ENCODE measurements around the gene CNTNAP2. TPM values are rescaled to one million over a fixed set of nuclear protein-coding genes. Genes with fewer than 3 reads are reported as not detected.
"Not testable (repeated sequence)": the region's sequence is repeated elsewhere in the genome, so short reads cannot be mapped to it uniquely, and the experiment has no call there.

Gene CNTNAP2
- total RNA-seq, 4 donors from 2014 or later = 0.29 to 0.88 (median 0.33) TPM; not detected in 1

DNA sequence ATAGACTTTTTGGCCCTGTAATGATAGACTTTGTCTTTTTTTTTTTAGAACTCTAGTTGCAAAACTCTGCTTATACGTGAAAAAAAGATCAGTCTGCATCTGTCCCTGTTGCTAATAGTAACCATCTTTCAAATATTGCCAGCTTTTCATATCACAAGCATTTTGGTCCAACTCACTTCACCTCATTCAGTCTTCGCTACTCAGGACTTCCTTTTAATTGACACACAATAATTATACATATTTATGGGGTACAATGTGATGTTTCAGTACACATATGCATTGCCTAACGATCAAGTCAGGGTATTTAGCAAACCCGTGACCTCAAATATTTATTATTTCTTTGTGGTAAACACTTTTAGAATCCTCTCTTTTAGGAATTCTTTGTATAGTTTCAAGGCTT is 1606.9 kb downstream of the CNTNAP2 start:
- no peak overlapping the region for H3K4me3 ChIP-seq (replicated peaks in 1 of 3)
- H3K27ac ChIP-seq = no peak overlapping the region
- no peak for DNase-seq
- 87 to 89% methylated on average over 4 of the region's 4 CpGs for WGBS, 2 donors
- intact Hi-C loops (cut with DNase I) = no loop called here
- H3K36me3 ChIP-seq = no peaks in the 10 kb centered on the region
- no peaks in the 10 kb centered on the region for H3K27me3 ChIP-seq
- H3K9me3 ChIP-seq = no peaks in the 10 kb centered on the region
- no peaks in the 10 kb centered on the region for H3K4me1 ChIP-seq
- TF ChIP-seq, protein P1, sequence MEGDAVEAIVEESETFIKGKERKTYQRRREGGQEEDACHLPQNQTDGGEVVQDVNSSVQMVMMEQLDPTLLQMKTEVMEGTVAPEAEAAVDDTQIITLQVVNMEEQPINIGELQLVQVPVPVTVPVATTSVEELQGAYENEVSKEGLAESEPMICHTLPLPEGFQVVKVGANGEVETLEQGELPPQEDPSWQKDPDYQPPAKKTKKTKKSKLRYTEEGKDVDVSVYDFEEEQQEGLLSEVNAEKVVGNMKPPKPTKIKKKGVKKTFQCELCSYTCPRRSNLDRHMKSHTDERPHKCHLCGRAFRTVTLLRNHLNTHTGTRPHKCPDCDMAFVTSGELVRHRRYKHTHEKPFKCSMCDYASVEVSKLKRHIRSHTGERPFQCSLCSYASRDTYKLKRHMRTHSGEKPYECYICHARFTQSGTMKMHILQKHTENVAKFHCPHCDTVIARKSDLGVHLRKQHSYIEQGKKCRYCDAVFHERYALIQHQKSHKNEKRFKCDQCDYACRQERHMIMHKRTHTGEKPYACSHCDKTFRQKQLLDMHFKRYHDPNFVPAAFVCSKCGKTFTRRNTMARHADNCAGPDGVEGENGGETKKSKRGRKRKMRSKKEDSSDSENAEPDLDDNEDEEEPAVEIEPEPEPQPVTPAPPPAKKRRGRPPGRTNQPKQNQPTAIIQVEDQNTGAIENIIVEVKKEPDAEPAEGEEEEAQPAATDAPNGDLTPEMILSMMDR (IDR thresholded peaks at IDR 0.05) = no peak
- TF ChIP-seq POLR2A (IDR thresholded peaks at IDR 0.05) = no peak

DNA sequence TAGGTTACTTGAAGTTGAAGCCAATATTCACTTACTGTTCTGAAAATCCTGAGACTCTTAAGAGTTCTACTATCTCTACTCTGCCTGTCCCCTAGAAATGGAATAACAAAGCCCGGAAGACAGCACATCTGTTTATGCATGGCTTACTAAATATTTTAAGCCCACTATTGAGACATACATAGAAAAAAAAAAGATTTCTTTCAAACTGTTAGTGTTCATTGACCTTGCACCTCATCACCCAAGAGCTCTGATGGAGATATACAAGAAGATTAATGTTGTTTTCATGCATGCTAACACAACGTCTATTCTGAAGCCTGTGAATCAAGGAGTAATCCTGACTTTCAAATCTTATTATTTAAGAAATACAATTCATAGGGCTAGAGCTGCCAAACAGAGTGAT is 1614.7 kb downstream of the CNTNAP2 start:
- no peak for DNase-seq
- Histone ChIP-seq H3K4me3 (replicated peaks in 1 of 3) (no peak overlapping the region), H3K9me3 (no peaks in the 10 kb centered on the region), H3K27me3 (no peaks in the 10 kb centered on the region), H3K36me3 (no peaks in the 10 kb centered on the region), H3K4me1 (no peaks in the 10 kb centered on the region), H3K27ac (no peak overlapping the region)
- intact Hi-C loops (cut with DNase I) = no loop called here
- TF ChIP-seq, protein P1 (IDR thresholded peaks at IDR 0.05) = no peak
- TF ChIP-seq POLR2A (IDR thresholded peaks at IDR 0.05) = no peak
- 57 to 74% methylated on average over 2 of the region's 2 CpGs for WGBS, 2 donors

DNA sequence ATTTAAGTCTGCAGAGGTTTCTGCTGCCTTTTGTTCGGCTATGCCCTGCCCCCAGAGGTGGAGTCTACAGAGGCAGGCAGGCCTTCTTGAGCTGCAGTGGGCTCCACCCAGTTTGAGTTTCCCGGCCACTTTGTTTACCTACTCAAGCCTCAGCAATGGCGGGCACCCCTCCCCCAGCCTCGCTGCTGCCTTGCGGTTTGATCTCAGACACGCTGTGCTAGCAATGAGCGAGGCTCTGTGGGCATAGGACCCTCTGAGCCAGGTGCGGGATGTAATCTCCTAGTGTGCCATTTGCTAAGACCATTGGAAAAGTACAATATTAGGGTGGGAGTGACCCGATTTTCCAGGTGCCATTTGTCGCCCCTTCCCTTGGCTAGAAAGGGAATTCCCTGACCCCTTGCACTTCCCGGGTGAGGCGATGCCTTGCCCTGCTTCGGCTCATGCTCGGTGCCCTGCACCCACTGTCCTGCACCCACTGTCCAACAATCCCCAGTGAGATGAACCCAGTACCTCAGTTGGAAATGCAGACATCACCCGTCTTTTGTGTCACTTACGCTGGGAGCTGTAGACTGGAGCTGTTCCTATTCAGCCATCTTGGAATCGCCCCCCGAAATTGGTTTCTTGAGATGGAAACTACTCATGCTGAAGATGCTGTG is 1621.1 kb downstream of the CNTNAP2 start:
- H3K9me3 ChIP-seq; intact Hi-C loops (cut with DNase I); DNase-seq; H3K36me3 ChIP-seq; H3K27ac ChIP-seq; H3K27me3 ChIP-seq; H3K4me3 ChIP-seq (replicated peaks in 1 of 3); H3K4me1 ChIP-seq: not testable (repeated sequence)
- 93 to 99% methylated on average over 12 to 18 of the region's 18 CpGs for WGBS, 2 donors

GRCh38 chr7:147742301-147742700 is 1625.7 kb downstream of the CNTNAP2 start:
- H3K27ac ChIP-seq = no peak overlapping the region
- WGBS, 2 donors = 93% methylated on average over 3 of the region's 3 CpGs
- no peaks in the 10 kb centered on the region for H3K9me3 ChIP-seq
- no peaks in the 10 kb centered on the region for H3K4me1 ChIP-seq
- intact Hi-C loops (cut with DNase I) = no loop called here
- H3K27me3 ChIP-seq = no peaks in the 10 kb centered on the region
- no peak for DNase-seq
- TF ChIP-seq, protein P1 (IDR thresholded peaks at IDR 0.05) = no peak
- TF ChIP-seq POLR2A (IDR thresholded peaks at IDR 0.05) = no peak
- H3K4me3 ChIP-seq (replicated peaks in 1 of 3) = no peak overlapping the region
- no peaks in the 10 kb centered on the region for H3K36me3 ChIP-seq

DNA sequence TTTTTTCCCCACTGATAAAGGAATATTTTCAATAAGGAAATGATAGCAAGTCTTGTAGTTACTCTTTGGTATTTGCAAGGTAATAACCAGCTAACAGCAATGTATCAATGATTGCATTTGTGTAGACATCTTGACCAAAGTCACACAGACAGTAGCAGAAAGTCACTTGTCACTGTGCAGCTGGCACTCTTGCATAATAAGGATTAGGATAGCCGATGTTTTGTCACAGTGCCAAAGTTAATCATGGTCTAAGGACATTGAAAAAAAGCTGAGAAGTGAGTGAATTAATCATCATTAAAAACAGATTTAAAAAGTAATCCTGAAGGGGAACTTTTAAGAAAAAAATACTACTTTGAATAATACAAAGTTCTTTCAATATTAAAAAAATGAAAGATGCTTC is 1639.7 kb downstream of the CNTNAP2 start:
- TF ChIP-seq, protein P1 (IDR thresholded peaks at IDR 0.05) = no peak
- TF ChIP-seq POLR2A (IDR thresholded peaks at IDR 0.05) = no peak
- DNase-seq = no peak
- Histone ChIP-seq H3K36me3 (no peaks in the 10 kb centered on the region), H3K27me3 (no peaks in the 10 kb centered on the region), H3K27ac (no peak overlapping the region), H3K9me3 (no peaks in the 10 kb centered on the region), H3K4me3 (replicated peaks in 1 of 3) (no peak overlapping the region), H3K4me1 (no peaks in the 10 kb centered on the region)
- intact Hi-C loops (cut with DNase I) = no loop called here
- WGBS, 2 donors = 10 to 11% methylated on average over 1 of the region's 1 CpG
